GM23338 (cell line): ENCODE measurements around the gene FATE1. TPM values are rescaled to one million over a fixed set of nuclear protein-coding genes. Genes with fewer than 3 reads are reported as not detected.

ENCODE experiments used
- ATAC-seq: fragments of 200-7000 bp; cut with Tn5 transposase; 3 replicates; pipeline ENCODE4 v1.9.1; 2020
- DNase-seq: peaks from one replicate; pipeline ENCODE4 v3.0.0-alpha.2; 2015; ENCODE audit warnings: low spot score
- H2AFZ ChIP-seq: fragments of 200-600 bp; sonication (generic); 2 replicates; pipeline ENCODE4 v1.8.0; 2016; ENCODE audit warnings: antibody characterized with exemption, mild to moderate bottlenecking, moderate library complexity
- H3F3A ChIP-seq: fragments of 200-600 bp; sonication (generic); replicated peaks from 2 replicates; pipeline ENCODE4 v1.8.0; 2017; ENCODE audit warnings: antibody characterized with exemption, mixed run types, low read depth
- H3K27ac ChIP-seq: fragments of 200-600 bp; sonication (generic); 2 replicates; pipeline ENCODE4 v1.6.1; 2016; ENCODE audit warnings: low read depth
- H3K27me3 ChIP-seq: fragments of 200-600 bp; sonication (generic); 2 replicates; pipeline ENCODE4 v1.8.0; 2016; ENCODE audit warnings: mild to moderate bottlenecking, mixed run types, moderate library complexity; ENCODE audit not compliant: insufficient read depth
- H3K36me3 ChIP-seq: fragments of 200-600 bp; sonication (generic); 2 replicates; pipeline ENCODE4 v1.8.0; 2016; ENCODE audit warnings: mild to moderate bottlenecking; ENCODE audit not compliant: insufficient read depth
- H3K4me1 ChIP-seq: fragments of 200-600 bp; sonication (generic); 2 replicates; pipeline ENCODE4 v1.8.0; 2016; ENCODE audit warnings: mild to moderate bottlenecking, moderate library complexity; ENCODE audit not compliant: insufficient read depth
- H3K4me2 ChIP-seq: fragments of 200-600 bp; sonication (generic); 2 replicates; pipeline ENCODE4 v1.7.1; 2017; ENCODE audit warnings: mixed run types
- H3K4me3 ChIP-seq: fragments of 200-600 bp; sonication (generic); 2 replicates; pipeline ENCODE4 v1.6.1; 2016; ENCODE audit warnings: mixed run types
- H3K79me2 ChIP-seq: fragments of 200-600 bp; sonication (generic); replicated peaks from 2 replicates; pipeline ENCODE4 v1.8.0; 2017; ENCODE audit warnings: mild to moderate bottlenecking; ENCODE audit not compliant: insufficient read depth
- H3K9me2 ChIP-seq: fragments of 200-600 bp; sonication (generic); 2 replicates; pipeline ENCODE4 v1.8.0; 2017; ENCODE audit not compliant: insufficient read depth
- H4K20me1 ChIP-seq: fragments of 200-600 bp; sonication (generic); replicated peaks from 2 replicates; pipeline ENCODE4 v1.8.0; 2017; ENCODE audit warnings: mild to moderate bottlenecking; ENCODE audit not compliant: insufficient read depth
- H3K27ac Mint-ChIP-seq: 2 replicates; pipeline ENCODE4 v1.8.0; 2020; ENCODE audit warnings: inconsistent platforms, mild to moderate bottlenecking, moderate library complexity, mixed read lengths
- H3K27me3 Mint-ChIP-seq: 3 replicates; pipeline ENCODE4 v1.8.0; 2022; ENCODE audit warnings: low read depth, mild to moderate bottlenecking, moderate library complexity, mixed read lengths, inconsistent platforms; ENCODE audit not compliant: insufficient read depth, poor library complexity
- H3K36me3 Mint-ChIP-seq: 3 replicates; pipeline ENCODE4 v1.8.0; 2021; ENCODE audit warnings: low read depth, mild to moderate bottlenecking, inconsistent platforms, moderate library complexity, mixed read lengths
- H3K4me1 Mint-ChIP-seq: 3 replicates; pipeline ENCODE4 v1.8.0; 2020; ENCODE audit warnings: mild to moderate bottlenecking, inconsistent platforms, mixed read lengths
- H3K4me3 Mint-ChIP-seq: 3 replicates; pipeline ENCODE4 v1.8.0; 2021; ENCODE audit warnings: moderate library complexity, mild to moderate bottlenecking, inconsistent platforms, mixed read lengths
- H3K9me3 Mint-ChIP-seq: 3 replicates; pipeline ENCODE4 v1.8.0; 2020; ENCODE audit warnings: moderate library complexity, mild to moderate bottlenecking, inconsistent platforms, mixed read lengths
- CREB1 ChIP-seq: fragments of 250-450 bp; sonication (Bioruptor Pico); IDR thresholded peaks from 2 replicates; pipeline ENCODE4 v1.5.0; 2020; ENCODE audit warnings: low read depth, mild to moderate bottlenecking, moderate library complexity
- CTCF ChIP-seq, 2 experiments: fragments of 200-600 bp in 1 of 2; sonication (generic) in 1 of 2; conservative IDR thresholded peaks; 2 replicates each; pipeline versions ENCODE4 v1.5.1 to v1.6.1; 2016 to 2017; ENCODE audit warnings: antibody characterized with exemption in 2 of 2, low read depth in 2 of 2, mild to moderate bottlenecking in 2 of 2, moderate library complexity in 1 of 2
- ETS1 ChIP-seq: IDR thresholded peaks from 2 replicates; pipeline ENCODE4 v1.6.1; 2016; ENCODE audit warnings: antibody characterized with exemption
- EZH2 ChIP-seq: fragments of 200-600 bp; sonication (generic); IDR thresholded peaks from one replicate; pipeline ENCODE4 v1.8.0; 2017; ENCODE audit warnings: antibody characterized with exemption, mild to moderate bottlenecking, low read depth; ENCODE audit not compliant: unreplicated experiment
- EZH2phosphoT487 ChIP-seq: fragments of 200-600 bp; sonication (generic); IDR thresholded peaks from one replicate; pipeline ENCODE4 v1.8.1; 2018; ENCODE audit warnings: antibody characterized with exemption; ENCODE audit not compliant: unreplicated experiment
- NANOG ChIP-seq: IDR thresholded peaks from 2 replicates; pipeline ENCODE4 v1.6.1; 2016; ENCODE audit warnings: antibody characterized with exemption, borderline replicate concordance
- POLR2AphosphoS5 ChIP-seq: IDR thresholded peaks from 2 replicates; pipeline ENCODE4 v1.6.1; 2016; ENCODE audit warnings: antibody characterized with exemption, low read depth
- STAT1 ChIP-seq: IDR thresholded peaks from one replicate; pipeline ENCODE4 v1.6.1; 2016; ENCODE audit warnings: antibody characterized with exemption; ENCODE audit not compliant: unreplicated experiment
- ZNF114 ChIP-seq: fragments of 250-450 bp; sonication (Bioruptor Pico); IDR thresholded peaks from 2 replicates; pipeline ENCODE4 v1.5.0; 2020; ENCODE audit warnings: mild to moderate bottlenecking, moderate library complexity
- ZNF331 ChIP-seq: fragments of 250-450 bp; sonication (Bioruptor Pico); IDR thresholded peaks from 2 replicates; pipeline ENCODE4 v1.5.0; 2020; ENCODE audit warnings: low read depth, mild to moderate bottlenecking, moderate library complexity
- polyA plus RNA-seq: library from polyadenylated mRNA; unstranded; fragments of >200 nt; fragmentation: Nextera tagmentation; extraction: Ambion mirVana; gene quantifications from 2 replicates; pipeline ENCODE4 v1.2.1, GENCODE V29; 2016
- total RNA-seq: library from RNA; depleted of rRNA; stranded (reverse); fragments of >200 nt; shearing (Covaris generic); gene quantifications from 2 replicates; pipeline ENCODE4 v1.2.3, GENCODE V29; 2014
- TF ChIP-seq, protein P1 (sequence below): fragments of 250-450 bp; sonication (Bioruptor Pico); IDR thresholded peaks from 2 replicates; pipeline ENCODE4 v1.5.0; 2020; ENCODE audit warnings: mild to moderate bottlenecking, moderate library complexity

The FATE1 gene
- total and polyA plus RNA-seq, 2 experiments from 2014 or later: 0.31 TPM; not detected in 1

DNA sequence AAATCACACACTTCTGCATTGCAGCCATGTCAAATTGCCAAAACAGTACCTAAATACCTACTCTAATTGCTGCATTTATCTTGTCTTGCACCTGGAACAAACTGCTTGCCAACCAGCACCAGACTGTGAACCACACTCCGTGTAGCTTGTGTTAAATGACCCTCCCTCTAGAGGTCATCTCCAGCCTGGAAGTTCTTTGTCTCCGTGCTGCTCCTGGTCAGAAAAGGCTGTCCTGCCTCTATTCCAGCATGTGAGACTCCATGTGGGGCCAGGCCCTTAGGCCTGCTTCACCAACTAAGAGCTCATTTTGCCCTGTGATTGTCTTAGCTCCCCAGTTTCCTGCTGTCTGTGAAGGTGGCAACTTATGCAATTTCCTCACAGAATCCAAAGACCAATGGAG is 47.0 kb downstream of the FATE1 start:
- no peaks in the 10 kb centered on the region for H4K20me1 ChIP-seq
- H3K27me3 ChIP-seq: no peaks in the 10 kb centered on the region
- H3K4me1 Mint-ChIP-seq: no peaks in the 10 kb centered on the region
- H3K9me2 ChIP-seq: no peaks in the 10 kb centered on the region
- H3K9me3 Mint-ChIP-seq: peaks cover 3% of the 10 kb centered on the region; the same call in 2 of the 3 replicates
- H3K27ac ChIP-seq: no peak overlapping the region
- H3K36me3 ChIP-seq: no peaks in the 10 kb centered on the region
- H3K27ac Mint-ChIP-seq: no peak overlapping the region
- H3F3A ChIP-seq: no peaks in the 10 kb centered on the region
- H3K4me1 ChIP-seq: no peaks in the 10 kb centered on the region
- H3K4me3 ChIP-seq: no peak overlapping the region
- H3K4me2 ChIP-seq: no peak overlapping the region
- no peaks in the 10 kb centered on the region for H3K36me3 Mint-ChIP-seq
- peaks cover 4% of the 10 kb centered on the region for H3K27me3 Mint-ChIP-seq
- H2AFZ ChIP-seq: no peak overlapping the region
- ATAC-seq: no peak
- H3K79me2 ChIP-seq: no peaks in the 10 kb centered on the region
- no peak for DNase-seq
- TF ChIP-seq NANOG: no peak
- TF ChIP-seq CTCF (conservative IDR thresholded peaks at IDR 0.05; ENCODE audit: low read depth in 2 of 2): peak in 1 of 2 experiments; percentile 15; a peak in 1 of 4 replicates
- no peak for TF ChIP-seq ETS1
- H3K4me3 Mint-ChIP-seq: no peak overlapping the region

DNA sequence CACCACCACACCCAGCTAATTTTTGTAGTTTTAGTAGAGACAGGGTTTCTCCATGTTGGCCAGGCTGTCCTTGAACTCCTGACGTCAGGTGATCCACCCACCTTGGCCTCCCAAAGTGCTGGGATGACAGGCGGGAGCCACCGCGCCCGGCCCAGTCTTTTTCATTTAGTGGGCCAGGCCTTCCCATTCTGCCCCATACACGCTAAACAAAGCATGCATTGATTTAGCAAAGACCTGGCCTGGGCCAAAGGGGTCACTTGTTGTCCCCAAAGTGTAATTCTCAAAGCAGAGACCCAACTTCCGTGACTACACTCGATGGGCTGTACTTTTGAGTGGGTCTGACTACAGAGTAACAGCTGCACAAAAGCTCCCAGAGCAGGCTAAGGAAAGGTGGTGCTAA is 47.9 kb downstream of the FATE1 start:
- H3K4me2 ChIP-seq: no peak overlapping the region
- no peaks in the 10 kb centered on the region for H3F3A ChIP-seq
- no peaks in the 10 kb centered on the region for H3K36me3 ChIP-seq
- Mint-ChIP-seq H3K9me3 (peaks cover 4% of the 10 kb centered on the region; the same call in 2 of the 3 replicates), H3K27ac (no peak overlapping the region), H3K4me3 (no peak overlapping the region), H3K27me3 (peaks cover 4% of the 10 kb centered on the region), H3K36me3 (no peaks in the 10 kb centered on the region), H3K4me1 (no peaks in the 10 kb centered on the region)
- H2AFZ ChIP-seq: no peak overlapping the region
- H3K27ac ChIP-seq: no peak overlapping the region
- H3K9me2 ChIP-seq: no peaks in the 10 kb centered on the region
- no peak overlapping the region for H3K4me3 ChIP-seq
- DNase-seq (no peak), ATAC-seq (no peak)
- no peaks in the 10 kb centered on the region for H3K27me3 ChIP-seq
- H4K20me1 ChIP-seq: no peaks in the 10 kb centered on the region
- no peaks in the 10 kb centered on the region for H3K79me2 ChIP-seq
- no peaks in the 10 kb centered on the region for H3K4me1 ChIP-seq
- TF ChIP-seq, protein P1, sequence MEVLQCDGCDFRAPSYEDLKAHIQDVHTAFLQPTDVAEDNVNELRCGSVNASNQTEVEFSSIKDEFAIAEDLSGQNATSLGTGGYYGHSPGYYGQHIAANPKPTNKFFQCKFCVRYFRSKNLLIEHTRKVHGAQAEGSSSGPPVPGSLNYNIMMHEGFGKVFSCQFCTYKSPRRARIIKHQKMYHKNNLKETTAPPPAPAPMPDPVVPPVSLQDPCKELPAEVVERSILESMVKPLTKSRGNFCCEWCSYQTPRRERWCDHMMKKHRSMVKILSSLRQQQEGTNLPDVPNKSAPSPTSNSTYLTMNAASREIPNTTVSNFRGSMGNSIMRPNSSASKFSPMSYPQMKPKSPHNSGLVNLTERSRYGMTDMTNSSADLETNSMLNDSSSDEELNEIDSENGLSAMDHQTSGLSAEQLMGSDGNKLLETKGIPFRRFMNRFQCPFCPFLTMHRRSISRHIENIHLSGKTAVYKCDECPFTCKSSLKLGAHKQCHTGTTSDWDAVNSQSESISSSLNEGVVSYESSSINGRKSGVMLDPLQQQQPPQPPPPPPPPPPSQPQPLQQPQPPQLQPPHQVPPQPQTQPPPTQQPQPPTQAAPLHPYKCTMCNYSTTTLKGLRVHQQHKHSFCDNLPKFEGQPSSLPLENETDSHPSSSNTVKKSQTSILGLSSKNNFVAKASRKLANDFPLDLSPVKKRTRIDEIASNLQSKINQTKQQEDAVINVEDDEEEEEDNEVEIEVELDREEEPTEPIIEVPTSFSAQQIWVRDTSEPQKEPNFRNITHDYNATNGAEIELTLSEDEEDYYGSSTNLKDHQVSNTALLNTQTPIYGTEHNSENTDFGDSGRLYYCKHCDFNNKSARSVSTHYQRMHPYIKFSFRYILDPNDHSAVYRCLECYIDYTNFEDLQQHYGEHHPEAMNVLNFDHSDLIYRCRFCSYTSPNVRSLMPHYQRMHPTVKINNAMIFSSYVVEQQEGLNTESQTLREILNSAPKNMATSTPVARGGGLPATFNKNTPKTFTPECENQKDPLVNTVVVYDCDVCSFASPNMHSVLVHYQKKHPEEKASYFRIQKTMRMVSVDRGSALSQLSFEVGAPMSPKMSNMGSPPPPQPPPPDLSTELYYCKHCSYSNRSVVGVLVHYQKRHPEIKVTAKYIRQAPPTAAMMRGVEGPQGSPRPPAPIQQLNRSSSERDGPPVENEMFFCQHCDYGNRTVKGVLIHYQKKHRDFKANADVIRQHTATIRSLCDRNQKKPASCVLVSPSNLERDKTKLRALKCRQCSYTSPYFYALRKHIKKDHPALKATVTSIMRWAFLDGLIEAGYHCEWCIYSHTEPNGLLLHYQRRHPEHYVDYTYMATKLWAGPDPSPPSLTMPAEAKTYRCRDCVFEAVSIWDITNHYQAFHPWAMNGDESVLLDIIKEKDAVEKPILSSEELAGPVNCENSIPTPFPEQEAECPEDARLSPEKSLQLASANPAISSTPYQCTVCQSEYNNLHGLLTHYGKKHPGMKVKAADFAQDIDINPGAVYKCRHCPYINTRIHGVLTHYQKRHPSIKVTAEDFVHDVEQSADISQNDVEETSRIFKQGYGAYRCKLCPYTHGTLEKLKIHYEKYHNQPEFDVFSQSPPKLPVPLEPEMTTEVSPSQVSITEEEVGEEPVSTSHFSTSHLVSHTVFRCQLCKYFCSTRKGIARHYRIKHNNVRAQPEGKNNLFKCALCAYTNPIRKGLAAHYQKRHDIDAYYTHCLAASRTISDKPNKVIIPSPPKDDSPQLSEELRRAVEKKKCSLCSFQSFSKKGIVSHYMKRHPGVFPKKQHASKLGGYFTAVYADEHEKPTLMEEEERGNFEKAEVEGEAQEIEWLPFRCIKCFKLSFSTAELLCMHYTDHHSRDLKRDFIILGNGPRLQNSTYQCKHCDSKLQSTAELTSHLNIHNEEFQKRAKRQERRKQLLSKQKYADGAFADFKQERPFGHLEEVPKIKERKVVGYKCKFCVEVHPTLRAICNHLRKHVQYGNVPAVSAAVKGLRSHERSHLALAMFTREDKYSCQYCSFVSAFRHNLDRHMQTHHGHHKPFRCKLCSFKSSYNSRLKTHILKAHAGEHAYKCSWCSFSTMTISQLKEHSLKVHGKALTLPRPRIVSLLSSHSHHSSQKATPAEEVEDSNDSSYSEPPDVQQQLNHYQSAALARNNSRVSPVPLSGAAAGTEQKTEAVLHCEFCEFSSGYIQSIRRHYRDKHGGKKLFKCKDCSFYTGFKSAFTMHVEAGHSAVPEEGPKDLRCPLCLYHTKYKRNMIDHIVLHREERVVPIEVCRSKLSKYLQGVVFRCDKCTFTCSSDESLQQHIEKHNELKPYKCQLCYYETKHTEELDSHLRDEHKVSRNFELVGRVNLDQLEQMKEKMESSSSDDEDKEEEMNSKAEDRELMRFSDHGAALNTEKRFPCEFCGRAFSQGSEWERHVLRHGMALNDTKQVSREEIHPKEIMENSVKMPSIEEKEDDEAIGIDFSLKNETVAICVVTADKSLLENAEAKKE (CRISPR knock-in tag): no peak
- no peak for TF ChIP-seq POLR2AphosphoS5
- no peak for TF ChIP-seq ZNF331 (CRISPR knock-in tag)
- no peak for TF ChIP-seq EZH2phosphoT487
- no peak for TF ChIP-seq CREB1 (CRISPR knock-in tag)
- TF ChIP-seq ETS1: no peak
- TF ChIP-seq ZNF114: no peak
- TF ChIP-seq EZH2: no peak
- no peak for TF ChIP-seq STAT1
